Natural killer cell treated with Interleukin-12 subunit alpha and Interleukin-12 subunit beta and Interleukin-15 and Interleukin-18, amount 100 ng/mL, for 72 hours (primary cell): ENCODE results near the gene GAPVD1. TPM values are rescaled to one million over a fixed set of nuclear protein-coding genes. Genes with fewer than 3 reads are reported as not detected.
"Not testable (repeated sequence)": the region's sequence is repeated elsewhere in the genome, so short reads cannot be mapped to it uniquely, and the experiment has no call there.

Experiments used
- ATAC-seq, 2 donors: fragments of 150-1000 bp; cut with Tn5 transposase in 1 of 2; sonication (Bioruptor Pico), chemical (Tn5 transposase) in 1 of 2; 2 replicates each; pipeline ENCODE4 v1.10.0; 2021
- DNase-seq: peaks from one replicate; pipeline ENCODE4 v3.0.0; 2022; ENCODE audit warnings: low spot score
- H3K27ac Mint-ChIP-seq, 2 donors: 1 replicate in 1 of 2; 2 replicates in 1 of 2; pipeline ENCODE4 v1.8.0; 2022; ENCODE audit warnings: mixed read lengths in 2 of 2, mild to moderate bottlenecking in 1 of 2, moderate library complexity in 1 of 2
- H3K27me3 Mint-ChIP-seq, 2 donors: 1 replicate in 1 of 2; 2 replicates in 1 of 2; pipeline ENCODE4 v1.8.0; 2022; ENCODE audit warnings: mixed read lengths in 2 of 2
- H3K36me3 Mint-ChIP-seq: one replicate; pipeline ENCODE4 v1.8.0; 2022; ENCODE audit warnings: mixed read lengths
- H3K4me1 Mint-ChIP-seq, 2 donors: 1 replicate in 1 of 2; 2 replicates in 1 of 2; pipeline ENCODE4 v1.8.0; 2022; ENCODE audit warnings: low read depth in 2 of 2, mixed read lengths in 2 of 2, mild to moderate bottlenecking in 1 of 2
- H3K4me3 Mint-ChIP-seq: one replicate; pipeline ENCODE4 v1.8.0; 2022; ENCODE audit warnings: mixed read lengths
- H3K9me3 Mint-ChIP-seq: 2 replicates; pipeline ENCODE4 v1.8.0; 2022; ENCODE audit warnings: mixed read lengths
- total RNA-seq, 2 donors: library from RNA; stranded (reverse); gene quantifications; one replicate each; pipeline ENCODE4 v1.2.3, GENCODE V29; 2022

Gene GAPVD1
- total RNA-seq, 2 donors from 2014 or later: 57.8 to 71.7 TPM

GRCh38 chr9:125377584-125378250 lies 116.1 kb downstream of the GAPVD1 start:
- Mint-ChIP-seq H3K4me1 (no peaks in the 10 kb centered on the region), H3K9me3 (no peaks in the 10 kb centered on the region), H3K27ac (no peak overlapping the region), H3K4me3 (no peak overlapping the region), H3K36me3 (no peaks in the 10 kb centered on the region), H3K27me3 (no peaks in the 10 kb centered on the region)
- DNase-seq: no peak
- no peak for ATAC-seq

- Mint-ChIP-seq H3K4me3 (no peak overlapping the region), H3K36me3 (no peaks in the 10 kb centered on the region), H3K27ac (no peak overlapping the region), H3K4me1 (no peaks in the 10 kb centered on the region), H3K9me3 (no peaks in the 10 kb centered on the region), H3K27me3 (no peaks in the 10 kb centered on the region)
- DNase-seq (no peak), ATAC-seq (no peak)
Observed at GRCh38 chr9:125378778-125379177, 117.2 kb downstream of the GAPVD1 start.

- no peak overlapping the region for H3K4me3 Mint-ChIP-seq
- no peaks in the 10 kb centered on the region for H3K36me3 Mint-ChIP-seq
- H3K9me3 Mint-ChIP-seq: no peaks in the 10 kb centered on the region
Observed at GRCh38 chr9:125379208-125379607, 117.6 kb downstream of the GAPVD1 start.

GRCh38 chr9:125380406-125380805 lies 118.8 kb downstream of the GAPVD1 start:
- Mint-ChIP-seq H3K9me3 (no peaks in the 10 kb centered on the region), H3K4me3 (no peak overlapping the region), H3K36me3 (no peaks in the 10 kb centered on the region), H3K27ac (no peak overlapping the region), H3K27me3 (no peaks in the 10 kb centered on the region), H3K4me1 (no peaks in the 10 kb centered on the region)
- peak in 1 of 2 donors; percentile 37 for ATAC-seq
- no peak for DNase-seq

More at GRCh38 chr9:125379208-125379607, 117.6 kb downstream of the GAPVD1 start:
- no peak for DNase-seq
- ATAC-seq: no peak
- Mint-ChIP-seq H3K27ac (no peak overlapping the region), H3K27me3 (no peaks in the 10 kb centered on the region), H3K4me1 (no peaks in the 10 kb centered on the region)

GRCh38 chr9:125387861-125388524 lies 126.4 kb downstream of the GAPVD1 start:
- peaks cover 0 to 3% of the 10 kb centered on the region in 2 donors for H3K27me3 Mint-ChIP-seq
- DNase-seq: no peak
- H3K9me3 Mint-ChIP-seq: no peaks in the 10 kb centered on the region
- no peak overlapping the region for H3K27ac Mint-ChIP-seq
- ATAC-seq: no peak
- H3K4me3 Mint-ChIP-seq: no peak overlapping the region
- no peaks in the 10 kb centered on the region for H3K4me1 Mint-ChIP-seq
- H3K36me3 Mint-ChIP-seq: no peaks in the 10 kb centered on the region

DNA sequence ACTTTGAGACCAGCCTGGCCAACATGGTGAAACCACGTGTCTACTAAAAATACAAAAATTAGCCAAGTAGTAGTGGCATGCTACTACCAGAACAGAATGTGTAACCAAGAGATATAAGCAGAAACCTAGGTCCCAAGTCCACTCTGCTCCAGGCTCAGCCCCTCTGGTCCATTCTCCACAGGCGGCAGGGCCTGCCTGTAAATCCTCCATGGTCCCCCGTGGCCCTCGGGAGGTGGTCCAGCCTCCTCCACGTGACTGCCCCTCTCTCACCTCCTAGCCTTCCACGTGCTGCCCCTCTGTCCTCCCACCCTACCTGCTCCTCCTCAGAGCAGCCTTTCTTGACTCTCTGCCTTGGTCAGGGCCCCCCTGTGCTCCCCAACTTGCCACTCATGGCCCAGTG lies 127.4 kb downstream of the GAPVD1 start:
- Mint-ChIP-seq H3K4me3 (no peak overlapping the region), H3K9me3 (no peaks in the 10 kb centered on the region), H3K27ac (no peak overlapping the region), H3K4me1 (no peaks in the 10 kb centered on the region), H3K36me3 (no peaks in the 10 kb centered on the region), H3K27me3 (peaks cover 0 to 3% of the 10 kb centered on the region in 2 donors)
- no peak for DNase-seq
- ATAC-seq: peak in 1 of 2 donors; percentile 26

- no peak for DNase-seq
- no peak for ATAC-seq
- no peaks in the 10 kb centered on the region for H3K9me3 Mint-ChIP-seq
- H3K27ac Mint-ChIP-seq: no peak overlapping the region
- H3K27me3 Mint-ChIP-seq: peaks cover 0 to 2% of the 10 kb centered on the region in 2 donors
- H3K4me1 Mint-ChIP-seq: no peaks in the 10 kb centered on the region
- H3K36me3 Mint-ChIP-seq: no peaks in the 10 kb centered on the region
- H3K4me3 Mint-ChIP-seq: no peak overlapping the region
Observed at GRCh38 chr9:125391704-125392103, 130.1 kb downstream of the GAPVD1 start.

DNA sequence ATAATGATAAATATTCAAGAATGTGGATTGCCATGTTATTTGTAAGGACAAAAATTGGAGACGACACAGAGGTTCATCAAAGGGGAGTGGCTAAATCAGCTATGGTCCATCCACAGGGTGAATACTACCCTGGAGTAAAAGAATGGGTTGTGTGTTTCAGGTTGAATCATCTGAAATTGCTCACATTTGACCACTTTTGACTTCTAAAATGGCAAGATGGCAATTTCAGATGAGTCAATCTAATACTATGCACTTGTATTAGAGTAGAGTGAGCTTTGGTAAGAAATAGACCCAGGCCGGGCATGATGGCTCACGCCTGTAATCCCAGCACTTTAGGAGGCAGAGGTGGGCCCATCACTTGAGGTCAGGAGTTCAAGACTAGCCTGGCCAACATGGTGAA lies 131.8 kb downstream of the GAPVD1 start:
- Mint-ChIP-seq H3K9me3 (no peaks in the 10 kb centered on the region), H3K36me3 (no peaks in the 10 kb centered on the region), H3K4me3 (no peak overlapping the region), H3K27me3 (peaks cover 0 to 2% of the 10 kb centered on the region in 2 donors), H3K4me1 (no peaks in the 10 kb centered on the region), H3K27ac (no peak overlapping the region)
- no peak for DNase-seq
- peak in 1 of 2 donors; percentile 59 for ATAC-seq

DNA sequence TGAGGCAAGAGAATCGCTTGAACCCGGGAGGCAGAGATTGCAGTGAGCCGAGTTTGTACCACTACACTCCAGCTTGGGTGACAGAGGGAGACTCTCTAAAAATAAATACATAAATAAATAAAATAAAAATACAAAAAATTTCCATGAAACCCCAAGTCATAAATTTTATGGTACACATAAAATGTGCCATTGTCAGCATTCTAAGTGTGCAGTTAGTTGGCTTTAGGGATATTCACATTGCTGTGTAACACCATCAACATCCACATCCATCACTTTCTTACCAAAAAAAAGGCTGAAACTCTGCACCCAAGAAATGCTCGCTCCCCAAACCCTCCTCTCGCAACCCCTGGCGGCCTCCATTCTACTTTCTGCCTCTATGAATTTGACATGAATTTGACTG lies 135.2 kb downstream of the GAPVD1 start:
- no peaks in the 10 kb centered on the region for H3K36me3 Mint-ChIP-seq
- no peak overlapping the region for H3K27ac Mint-ChIP-seq
- DNase-seq: no peak
- no peak for ATAC-seq
- no peak overlapping the region for H3K4me3 Mint-ChIP-seq
- H3K9me3 Mint-ChIP-seq: no peaks in the 10 kb centered on the region
- H3K4me1 Mint-ChIP-seq: no peaks in the 10 kb centered on the region
- H3K27me3 Mint-ChIP-seq: peaks cover 0 to 5% of the 10 kb centered on the region in 2 donors

DNA sequence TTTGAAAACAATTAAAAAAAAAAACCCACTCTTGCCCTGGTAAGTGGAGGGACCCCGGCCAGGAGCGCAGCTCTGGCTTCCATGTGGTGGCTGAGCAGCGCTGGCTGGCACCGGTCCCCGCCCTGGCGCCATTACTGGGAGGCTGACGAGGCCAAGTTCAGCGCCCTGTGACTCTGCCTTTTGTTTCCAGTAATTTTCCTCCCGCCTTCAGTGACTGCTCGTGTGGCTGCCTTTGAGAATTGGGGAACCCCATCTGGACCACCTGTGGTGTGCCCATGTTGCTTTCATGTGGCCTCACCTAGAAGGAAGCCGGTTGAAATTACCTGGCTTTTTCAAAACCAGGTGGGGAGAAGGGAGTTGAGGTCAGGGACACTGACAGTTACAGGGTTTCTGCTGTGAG lies 136.1 kb downstream of the GAPVD1 start:
- ATAC-seq (no peak), DNase-seq (no peak)
- H3K4me3 Mint-ChIP-seq: no peak overlapping the region
- no peak overlapping the region for H3K27ac Mint-ChIP-seq
- H3K9me3 Mint-ChIP-seq: no peaks in the 10 kb centered on the region
- no peaks in the 10 kb centered on the region for H3K36me3 Mint-ChIP-seq
- no peaks in the 10 kb centered on the region for H3K4me1 Mint-ChIP-seq
- peaks cover 0 to 5% of the 10 kb centered on the region in 2 donors for H3K27me3 Mint-ChIP-seq

DNA sequence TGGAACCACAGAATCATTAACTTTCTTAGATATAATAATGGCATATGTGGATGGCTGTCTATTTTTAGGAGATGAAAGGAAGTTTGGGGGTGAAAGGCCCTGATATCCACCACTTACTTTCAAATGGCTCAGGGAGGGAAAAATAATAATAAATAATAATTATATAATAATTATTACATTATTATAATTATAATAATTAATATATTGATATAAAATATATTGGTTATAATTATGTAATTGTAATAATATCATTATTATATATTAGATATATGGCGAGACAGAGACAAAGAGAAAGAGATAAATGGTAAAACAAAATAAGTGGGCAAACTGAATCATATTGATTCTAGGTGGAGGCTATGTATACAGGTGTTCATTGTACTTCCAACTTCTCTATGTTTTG lies 136.6 kb downstream of the GAPVD1 start:
- no peaks in the 10 kb centered on the region for H3K9me3 Mint-ChIP-seq
- H3K36me3 Mint-ChIP-seq: no peaks in the 10 kb centered on the region
- no peaks in the 10 kb centered on the region for H3K4me1 Mint-ChIP-seq
- no peak overlapping the region for H3K27ac Mint-ChIP-seq
- peaks cover 0 to 5% of the 10 kb centered on the region in 2 donors for H3K27me3 Mint-ChIP-seq
- no peak for ATAC-seq
- no peak overlapping the region for H3K4me3 Mint-ChIP-seq
- no peak for DNase-seq

DNA sequence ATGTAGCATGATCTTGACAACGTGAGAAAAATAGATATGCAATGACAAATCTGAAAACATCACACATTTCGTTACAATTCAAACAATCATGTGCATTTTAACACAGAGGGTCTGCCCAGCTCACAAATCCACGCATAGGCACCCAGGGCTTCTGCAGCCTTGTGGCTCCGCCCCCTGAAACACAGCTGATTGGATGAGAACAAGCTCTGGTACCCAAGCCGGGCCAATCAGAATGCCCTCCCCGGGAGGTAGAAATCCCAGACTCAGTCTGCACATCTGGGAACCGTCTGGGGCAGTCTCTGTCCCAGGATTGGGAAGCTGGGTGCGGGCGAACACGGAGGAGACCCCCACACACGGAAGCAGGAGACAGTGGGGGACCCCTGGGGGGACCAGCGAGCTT lies 137.5 kb downstream of the GAPVD1 start:
- no peaks in the 10 kb centered on the region for H3K4me1 Mint-ChIP-seq
- H3K9me3 Mint-ChIP-seq: no peaks in the 10 kb centered on the region
- no peaks in the 10 kb centered on the region for H3K36me3 Mint-ChIP-seq
- H3K27me3 Mint-ChIP-seq: peaks cover 0 to 5% of the 10 kb centered on the region in 2 donors
- ATAC-seq (no peak), DNase-seq (no peak)
- H3K4me3 Mint-ChIP-seq: no peak overlapping the region
- no peak overlapping the region for H3K27ac Mint-ChIP-seq

- H3K27me3 Mint-ChIP-seq: peaks cover 0 to 5% of the 10 kb centered on the region in 2 donors
Observed at GRCh38 chr9:125399666-125400065, 138.0 kb downstream of the GAPVD1 start.

GRCh38 chr9:125400232-125400631 lies 138.6 kb downstream of the GAPVD1 start:
- not testable (repeated sequence) for DNase-seq

More at GRCh38 chr9:125399666-125400065, 138.0 kb downstream of the GAPVD1 start:
- ATAC-seq (no peak), DNase-seq (no peak)
- Mint-ChIP-seq H3K36me3 (no peaks in the 10 kb centered on the region), H3K4me1 (no peaks in the 10 kb centered on the region), H3K9me3 (no peaks in the 10 kb centered on the region), H3K27ac (no peak overlapping the region), H3K4me3 (no peak overlapping the region)

More at GRCh38 chr9:125400232-125400631, 138.6 kb downstream of the GAPVD1 start:
- H3K27ac Mint-ChIP-seq, H3K9me3 Mint-ChIP-seq, H3K4me3 Mint-ChIP-seq, H3K4me1 Mint-ChIP-seq, H3K36me3 Mint-ChIP-seq, ATAC-seq, H3K27me3 Mint-ChIP-seq: not testable (repeated sequence)
